ENCODE results near the gene CHPT1. TPM values are rescaled to one million over a fixed set of nuclear protein-coding genes. Genes with fewer than 3 reads are reported as not detected.
"Not testable (repeated sequence)": the region's sequence is repeated elsewhere in the genome, so short reads cannot be mapped to it uniquely, and the experiment has no call there.

The CHPT1 gene
- total RNA-seq, 3 donors from 2014 or later (not counting 1 experiment from before 2014, with no cell fraction given) = 3.9 to 23.6 (median 7.3) TPM

GRCh38 chr12:101678081-101678480 is 19.4 kb upstream of the CHPT1 start:
- no peak overlapping the region for H3K27ac ChIP-seq (ENCODE audit: low read length)
- DNase-seq (peak in 1 of 2 donors; percentile 15), ATAC-seq (peak in 2 of 3 donors; percentile 49 to 74)
- Mint-ChIP-seq H3K4me1 (peaks cover 7 to 11% of the 10 kb centered on the region in 2 donors), H3K4me3 (no peak overlapping the region), H3K9me3 (no peaks in the 10 kb centered on the region), H3K27me3 (ENCODE audit: low read depth in 2 of 2) (peaks cover 29 to 33% of the 10 kb centered on the region in 2 donors), H3K36me3 (no peaks in the 10 kb centered on the region), H3K27ac (no peak overlapping the region)
- H3K36me3 ChIP-seq (ENCODE audit: control insufficient read depth, insufficient read depth, low read length) = no peaks in the 10 kb centered on the region
- intact Hi-C loops (cut with micrococcal nuclease) = loop anchor here (10.0 kb wide), 1 partner anchor 67 kb away; no protein-coding TSS in a partner anchor
- no peak overlapping the region for H3K4me3 ChIP-seq (ENCODE audit: low read length)
- H3K9me3 ChIP-seq (ENCODE audit: control insufficient read depth, insufficient read depth, low read length) = no peaks in the 10 kb centered on the region
- peaks cover 5% of the 10 kb centered on the region for H3K27me3 ChIP-seq (ENCODE audit: control insufficient read depth, insufficient read depth, low read length)
- no peaks in the 10 kb centered on the region for H3K4me1 ChIP-seq (ENCODE audit: control insufficient read depth, insufficient read depth, low read length)
- TF ChIP-seq CTCF (IDR thresholded peaks at IDR 0.05) = no peak

GRCh38 chr12:101680240-101680639 is 17.2 kb upstream of the CHPT1 start:
- Mint-ChIP-seq H3K27me3 (ENCODE audit: low read depth in 2 of 2) (peaks cover 30 to 39% of the 10 kb centered on the region in 2 donors), H3K4me1 (peaks cover 7 to 11% of the 10 kb centered on the region in 2 donors), H3K36me3 (no peaks in the 10 kb centered on the region), H3K27ac (no peak overlapping the region), H3K9me3 (no peaks in the 10 kb centered on the region), H3K4me3 (no peak overlapping the region)
- intact Hi-C loops (cut with micrococcal nuclease) = no loop called here
- Histone ChIP-seq H3K4me3 (ENCODE audit: low read length) (no peak overlapping the region), H3K27ac (ENCODE audit: low read length) (no peak overlapping the region), H3K4me1 (ENCODE audit: control insufficient read depth, insufficient read depth, low read length) (no peaks in the 10 kb centered on the region), H3K9me3 (ENCODE audit: control insufficient read depth, insufficient read depth, low read length) (no peaks in the 10 kb centered on the region), H3K36me3 (ENCODE audit: control insufficient read depth, insufficient read depth, low read length) (no peaks in the 10 kb centered on the region), H3K27me3 (ENCODE audit: control insufficient read depth, insufficient read depth, low read length) (peaks cover 6% of the 10 kb centered on the region)
- no peak for TF ChIP-seq CTCF (IDR thresholded peaks at IDR 0.05)
- ATAC-seq (no peak), DNase-seq (no peak)
- WGBS (ENCODE audit: insufficient coverage) = 99% methylated on average over 3 of the region's 3 CpGs

- Histone ChIP-seq H3K4me1 (ENCODE audit: control insufficient read depth, insufficient read depth, low read length) (no peaks in the 10 kb centered on the region), H3K4me3 (ENCODE audit: low read length) (no peak overlapping the region), H3K27me3 (ENCODE audit: control insufficient read depth, insufficient read depth, low read length) (peaks cover 6% of the 10 kb centered on the region), H3K27ac (ENCODE audit: low read length) (no peak overlapping the region), H3K36me3 (ENCODE audit: control insufficient read depth, insufficient read depth, low read length) (no peaks in the 10 kb centered on the region), H3K9me3 (ENCODE audit: control insufficient read depth, insufficient read depth, low read length) (no peaks in the 10 kb centered on the region)
- TF ChIP-seq CTCF (IDR thresholded peaks at IDR 0.05) = no peak
- no peaks in the 10 kb centered on the region for H3K9me3 Mint-ChIP-seq
- H3K36me3 Mint-ChIP-seq = no peaks in the 10 kb centered on the region
- intact Hi-C loops (cut with micrococcal nuclease) = no loop called here
- H3K4me1 Mint-ChIP-seq = peaks cover 7 to 11% of the 10 kb centered on the region in 2 donors
- H3K27me3 Mint-ChIP-seq (ENCODE audit: low read depth in 2 of 2) = peaks cover 29 to 39% of the 10 kb centered on the region in 2 donors
- ATAC-seq (no peak), DNase-seq (no peak)
- no peak overlapping the region for H3K27ac Mint-ChIP-seq
- no peak overlapping the region for H3K4me3 Mint-ChIP-seq
Measured at GRCh38 chr12:101680647-101681046, 16.8 kb upstream of the CHPT1 start.

- H3K9me3 Mint-ChIP-seq; H3K9me3 ChIP-seq (ENCODE audit: control insufficient read depth, insufficient read depth, low read length); H3K4me1 ChIP-seq (ENCODE audit: control insufficient read depth, insufficient read depth, low read length); intact Hi-C loops (cut with micrococcal nuclease); H3K36me3 ChIP-seq (ENCODE audit: control insufficient read depth, insufficient read depth, low read length); H3K36me3 Mint-ChIP-seq; H3K27ac Mint-ChIP-seq; ATAC-seq; H3K4me3 Mint-ChIP-seq; DNase-seq; H3K27ac ChIP-seq (ENCODE audit: low read length); H3K27me3 ChIP-seq (ENCODE audit: control insufficient read depth, insufficient read depth, low read length); H3K4me3 ChIP-seq (ENCODE audit: low read length): not testable (repeated sequence)
- 96% methylated on average over 6 of the region's 6 CpGs for WGBS (ENCODE audit: insufficient coverage)
- Mint-ChIP-seq H3K27me3 (ENCODE audit: low read depth in 2 of 2) (peaks cover 29 to 39% of the 10 kb centered on the region in 2 donors), H3K4me1 (peaks cover 7 to 11% of the 10 kb centered on the region in 2 donors)
Measured at GRCh38 chr12:101681627-101682026, 15.8 kb upstream of the CHPT1 start.

Measured in natural killer cell (primary cell).